Measurements from ENCODE around the gene RPL27A.

The RPL27A gene

DNA sequence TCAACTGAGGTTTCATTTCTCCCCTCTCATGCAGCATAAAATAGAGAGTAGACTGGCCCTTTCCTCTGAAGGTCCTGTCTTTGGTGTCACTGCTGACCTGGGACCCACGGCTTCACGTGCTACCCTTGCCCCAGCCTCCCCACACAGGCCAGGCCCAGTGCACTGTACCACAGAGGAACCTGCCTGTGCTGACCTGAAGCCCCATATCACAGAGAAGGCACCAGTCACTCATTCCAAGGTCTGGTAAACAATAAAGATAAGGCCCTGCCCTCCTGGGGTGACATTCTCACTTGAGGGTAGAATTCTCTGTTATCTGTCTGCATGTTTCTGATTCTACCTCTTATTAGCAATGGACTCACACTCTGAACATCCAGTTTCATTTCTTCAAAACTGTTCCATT, 51.3 kb downstream of the RPL27A start:
- H3K4me3 ChIP-seq (ENCODE audit: low read depth, low read length), result no peak overlapping the region
- TF ChIP-seq, protein P1, sequence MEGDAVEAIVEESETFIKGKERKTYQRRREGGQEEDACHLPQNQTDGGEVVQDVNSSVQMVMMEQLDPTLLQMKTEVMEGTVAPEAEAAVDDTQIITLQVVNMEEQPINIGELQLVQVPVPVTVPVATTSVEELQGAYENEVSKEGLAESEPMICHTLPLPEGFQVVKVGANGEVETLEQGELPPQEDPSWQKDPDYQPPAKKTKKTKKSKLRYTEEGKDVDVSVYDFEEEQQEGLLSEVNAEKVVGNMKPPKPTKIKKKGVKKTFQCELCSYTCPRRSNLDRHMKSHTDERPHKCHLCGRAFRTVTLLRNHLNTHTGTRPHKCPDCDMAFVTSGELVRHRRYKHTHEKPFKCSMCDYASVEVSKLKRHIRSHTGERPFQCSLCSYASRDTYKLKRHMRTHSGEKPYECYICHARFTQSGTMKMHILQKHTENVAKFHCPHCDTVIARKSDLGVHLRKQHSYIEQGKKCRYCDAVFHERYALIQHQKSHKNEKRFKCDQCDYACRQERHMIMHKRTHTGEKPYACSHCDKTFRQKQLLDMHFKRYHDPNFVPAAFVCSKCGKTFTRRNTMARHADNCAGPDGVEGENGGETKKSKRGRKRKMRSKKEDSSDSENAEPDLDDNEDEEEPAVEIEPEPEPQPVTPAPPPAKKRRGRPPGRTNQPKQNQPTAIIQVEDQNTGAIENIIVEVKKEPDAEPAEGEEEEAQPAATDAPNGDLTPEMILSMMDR (IDR thresholded peaks at IDR 0.05; ENCODE audit: borderline replicate concordance, insufficient read depth, low read depth, low read length), result no peak

DNA sequence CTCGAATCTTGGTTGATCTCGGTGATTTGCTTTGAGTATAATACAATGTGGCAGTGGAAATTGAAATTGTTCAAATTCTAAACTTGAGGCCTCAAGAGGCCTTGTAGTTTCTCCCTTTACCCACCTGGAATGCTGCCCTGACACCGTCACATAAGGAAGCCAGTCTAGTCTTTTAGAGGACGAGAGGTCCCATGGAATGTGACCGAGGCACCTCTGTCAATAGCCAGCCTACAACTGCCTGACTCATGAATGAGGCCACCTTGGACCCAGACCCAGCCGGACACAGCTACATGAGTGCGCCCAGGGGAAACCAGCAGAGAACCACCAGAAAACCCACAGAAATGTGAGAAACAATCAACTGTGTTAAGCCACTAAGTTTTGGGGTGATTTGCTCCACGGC, 52.5 kb downstream of the RPL27A start:
- no peak overlapping the region for H3K4me3 ChIP-seq (ENCODE audit: low read depth, low read length)
- TF ChIP-seq, protein P1 (IDR thresholded peaks at IDR 0.05; ENCODE audit: borderline replicate concordance, insufficient read depth, low read depth, low read length), result no peak

DNA sequence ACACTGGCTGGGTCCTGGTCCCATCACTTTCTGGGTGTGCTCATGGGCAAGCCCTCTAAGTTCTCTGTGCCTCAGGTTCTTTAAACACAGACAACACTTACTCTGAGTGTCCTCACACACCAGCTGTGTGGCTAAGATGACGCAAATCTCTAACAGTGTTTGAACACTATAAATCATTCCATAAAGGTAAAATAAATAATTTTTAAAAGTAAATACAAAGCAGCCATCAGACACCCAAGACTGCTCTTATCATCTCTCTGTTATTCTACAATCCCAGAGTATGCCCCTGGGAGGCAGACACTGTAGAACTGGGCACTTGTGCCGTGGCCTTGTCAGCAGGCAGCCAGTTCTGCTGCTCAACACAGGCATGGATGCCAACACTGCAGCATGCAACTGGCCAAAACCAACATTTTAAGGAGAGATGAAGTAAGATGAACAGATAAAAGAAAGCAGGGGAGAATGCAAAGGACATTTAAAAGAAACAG, 56.8 kb downstream of the RPL27A start:
- TF ChIP-seq, protein P1 (IDR thresholded peaks at IDR 0.05; ENCODE audit: borderline replicate concordance, insufficient read depth, low read depth, low read length), result no peak
- no peak overlapping the region for H3K4me3 ChIP-seq (ENCODE audit: low read depth, low read length)
